T-helper 2 cell treated with Interferon-gamma antibody and Interleukin-4, amounts not matched to agents 5 μg/mL and 100 μg/mL, for 36 hours (primary cell): Measurements from ENCODE around the gene ZNF3.

Experiments used
- DNase-seq: peaks from one replicate; pipeline ENCODE4 v3.0.0; 2021; ENCODE audit warnings: low spot score
- H3K27ac Mint-ChIP-seq: one replicate; pipeline ENCODE4 v1.8.0; 2021; ENCODE audit warnings: mild to moderate bottlenecking, mixed read lengths
- H3K27me3 Mint-ChIP-seq: one replicate; pipeline ENCODE4 v1.8.0; 2021; ENCODE audit warnings: low read depth, mixed read lengths
- H3K36me3 Mint-ChIP-seq: one replicate; pipeline ENCODE4 v1.8.0; 2021; ENCODE audit warnings: low read depth, mixed read lengths
- H3K4me1 Mint-ChIP-seq: one replicate; pipeline ENCODE4 v1.8.0; 2021; ENCODE audit warnings: low read depth, mixed read lengths
- H3K4me3 Mint-ChIP-seq: one replicate; pipeline ENCODE4 v1.8.0; 2022; ENCODE audit warnings: mild to moderate bottlenecking, moderate library complexity, mixed read lengths
- H3K9me3 Mint-ChIP-seq: one replicate; pipeline ENCODE4 v1.8.0; 2021; ENCODE audit warnings: mixed read lengths

ZNF3 gene

GRCh38 chr7:100088621-100089457, 7.3 kb upstream of the ZNF3 start, which contains the start of gene COPS6:
COPS6 (plus strand) TSS chr7:100088969; CDS start chr7:100088991, 22 bp downstream.
- peak within 1 kb of the TSS; percentile 90 for H3K27ac Mint-ChIP-seq
- peaks cover 5% of the 10 kb centered on the region for H3K27me3 Mint-ChIP-seq
- H3K36me3 Mint-ChIP-seq: peaks cover 44% of the 10 kb centered on the region

DNA sequence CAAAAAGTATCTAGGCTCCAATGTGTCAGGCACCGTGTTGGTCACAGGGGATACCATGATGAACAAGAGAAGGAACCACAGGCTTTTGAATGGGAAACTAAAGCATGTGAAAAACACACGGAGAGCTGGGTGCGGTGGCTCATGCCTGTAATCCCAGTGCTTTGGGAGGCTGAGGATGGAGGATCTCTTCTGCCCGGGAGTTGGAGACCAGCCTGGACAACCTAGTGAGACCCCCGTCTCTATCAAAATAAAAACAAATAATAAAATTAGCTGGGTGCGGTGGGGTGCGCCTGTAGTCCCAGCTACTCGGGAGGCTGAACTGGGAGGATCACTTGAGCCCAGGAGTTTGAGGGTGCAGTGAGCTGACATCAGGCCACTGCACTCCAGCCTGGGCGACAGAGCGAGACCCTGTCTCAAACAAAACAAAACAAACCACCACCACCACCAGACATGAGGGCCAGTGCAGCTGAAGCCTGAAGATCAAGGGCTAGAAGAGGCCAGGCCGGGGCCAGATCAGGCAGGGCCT, 6.6 kb upstream of the ZNF3 start:
- no peaks in the 10 kb centered on the region for H3K9me3 Mint-ChIP-seq
- DNase-seq: no peak
- peak overlapping the region; percentile 90 for H3K27ac Mint-ChIP-seq
- peaks cover 5% of the 10 kb centered on the region for H3K27me3 Mint-ChIP-seq
- peak overlapping the region; percentile 94 for H3K4me3 Mint-ChIP-seq
- H3K36me3 Mint-ChIP-seq: peaks cover 37% of the 10 kb centered on the region
- peaks cover 25% of the 10 kb centered on the region for H3K4me1 Mint-ChIP-seq

More at GRCh38 chr7:100088621-100089457, 7.3 kb upstream of the ZNF3 start, which contains the start of gene COPS6:
- Mint-ChIP-seq H3K9me3 (no peaks in the 10 kb centered on the region), H3K4me3 (peak within 1 kb of the TSS; percentile 94), H3K4me1 (peaks cover 25% of the 10 kb centered on the region)
- DNase-seq: peak; percentile 87

DNA sequence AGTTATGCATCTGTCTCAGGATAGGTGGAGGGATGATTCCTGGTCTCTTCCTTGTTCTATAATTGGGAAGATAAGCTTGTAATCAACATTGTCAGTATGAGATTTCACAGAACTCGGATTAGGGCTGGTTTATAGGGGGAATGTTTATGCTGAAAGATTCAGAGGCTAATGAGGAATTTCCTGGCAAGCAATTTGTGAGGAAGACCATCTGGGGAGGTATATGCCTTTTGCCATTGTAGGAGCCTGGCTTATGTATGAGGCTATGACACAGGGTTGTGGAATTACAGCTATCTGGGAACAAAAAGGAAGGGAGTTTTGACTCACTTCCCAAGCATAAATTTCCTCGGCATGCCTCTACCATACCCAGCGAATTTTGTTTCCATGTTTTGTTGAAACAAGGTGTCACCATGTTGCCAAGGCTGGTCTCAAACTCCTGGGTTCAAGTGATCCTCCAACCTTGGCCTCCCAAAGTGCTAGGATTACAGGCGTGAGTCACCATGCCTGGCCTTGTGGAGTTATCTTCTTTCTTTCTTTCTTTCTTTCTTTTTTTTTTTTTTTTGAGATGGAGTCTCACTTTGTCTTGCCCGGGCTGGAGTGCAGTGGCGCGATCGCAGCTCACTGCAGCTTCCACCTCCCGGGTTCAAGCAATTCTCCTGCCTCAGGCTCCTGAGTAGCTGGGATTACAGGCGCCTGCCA, 5.7 kb upstream of the ZNF3 start:
- H3K27me3 Mint-ChIP-seq: peaks cover 5% of the 10 kb centered on the region
- peaks cover 27% of the 10 kb centered on the region for H3K36me3 Mint-ChIP-seq
- H3K27ac Mint-ChIP-seq: no peak overlapping the region
- H3K4me3 Mint-ChIP-seq: peak overlapping the region; percentile 52
- H3K9me3 Mint-ChIP-seq: no peaks in the 10 kb centered on the region
- H3K4me1 Mint-ChIP-seq: peaks cover 33% of the 10 kb centered on the region
- DNase-seq: no peak

DNA sequence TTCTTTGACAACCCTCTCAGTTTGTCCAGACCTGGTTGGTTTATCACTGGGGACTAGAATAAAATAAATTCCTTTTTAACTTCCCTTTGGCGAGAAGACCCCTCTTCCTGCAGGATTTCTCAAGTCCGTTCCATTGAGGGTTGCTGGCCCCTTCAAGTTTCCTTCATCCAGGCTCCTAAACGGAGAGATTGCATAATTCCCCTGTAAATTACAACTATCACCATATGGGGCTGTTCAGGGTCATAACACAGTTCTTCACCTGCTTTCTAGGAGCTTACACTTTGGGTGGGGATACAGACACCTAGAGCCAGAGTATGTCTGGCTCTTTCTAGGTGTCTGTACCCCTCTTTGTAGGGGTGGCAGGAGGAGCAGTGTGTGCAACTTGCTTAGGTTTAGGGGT, 4.0 kb upstream of the ZNF3 start:
- Mint-ChIP-seq H3K9me3 (no peaks in the 10 kb centered on the region), H3K4me1 (peaks cover 32% of the 10 kb centered on the region), H3K36me3 (peaks cover 16% of the 10 kb centered on the region), H3K4me3 (no peak overlapping the region), H3K27ac (no peak overlapping the region), H3K27me3 (peaks cover 5% of the 10 kb centered on the region)
- DNase-seq: no peak

- Mint-ChIP-seq H3K27me3 (peaks cover 5% of the 10 kb centered on the region), H3K4me1 (peaks cover 30% of the 10 kb centered on the region), H3K36me3 (peaks cover 21% of the 10 kb centered on the region), H3K9me3 (no peaks in the 10 kb centered on the region), H3K4me3 (peak overlapping the region; percentile 91), H3K27ac (peak overlapping the region; percentile 93)
- no peak for DNase-seq
These were observed 1.5 kb upstream of the ZNF3 start for GRCh38 chr7:100082978-100083377.

GRCh38 chr7:100080907-100081534, 502 bp downstream of the ZNF3 start:
- H3K9me3 Mint-ChIP-seq: peaks cover 5% of the 10 kb centered on the region
- peak overlapping the region; percentile 77 for H3K27ac Mint-ChIP-seq
- peaks cover 4% of the 10 kb centered on the region for H3K27me3 Mint-ChIP-seq
- H3K4me3 Mint-ChIP-seq: peak overlapping the region; percentile 91
- H3K36me3 Mint-ChIP-seq: peaks cover 33% of the 10 kb centered on the region
- no peak for DNase-seq
- H3K4me1 Mint-ChIP-seq: peaks cover 31% of the 10 kb centered on the region

DNA sequence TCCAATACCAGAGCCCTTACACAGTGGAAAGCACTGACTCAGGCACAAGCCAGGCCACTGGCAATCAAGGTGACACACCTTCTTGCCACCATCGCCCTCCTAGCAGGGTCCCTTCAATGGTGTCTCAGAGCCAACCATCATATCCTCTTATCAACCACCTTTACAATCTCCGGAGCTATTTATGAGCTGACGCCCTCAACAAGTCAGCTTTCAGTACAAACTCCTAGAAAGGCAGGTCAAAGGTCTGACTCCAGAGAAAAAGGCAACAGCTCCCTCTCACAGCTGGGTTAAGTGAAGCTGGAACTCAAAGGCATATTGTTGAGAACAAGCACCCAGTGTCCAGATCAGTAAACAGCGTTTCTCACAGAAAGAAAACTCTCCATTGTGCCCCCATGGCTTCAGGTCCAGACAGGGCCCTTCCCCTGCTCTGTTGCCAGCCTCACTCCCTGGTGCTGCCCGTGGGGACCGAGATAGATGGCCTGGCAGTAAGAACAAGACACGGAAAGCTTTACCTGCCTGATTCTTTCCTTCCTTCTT, 2.4 kb downstream of the ZNF3 start:
- H3K36me3 Mint-ChIP-seq: peaks cover 53% of the 10 kb centered on the region

GRCh38 chr7:100077205-100077604, 4.3 kb downstream of the ZNF3 start:
- Mint-ChIP-seq H3K36me3 (peaks cover 70% of the 10 kb centered on the region), H3K27ac (no peak overlapping the region)
- DNase-seq: no peak

More for the DNA sequence above, 2.4 kb downstream of the ZNF3 start:
- H3K4me3 Mint-ChIP-seq: peak overlapping the region; percentile 34
- no peaks in the 10 kb centered on the region for H3K27me3 Mint-ChIP-seq
- DNase-seq: no peak
- peaks cover 33% of the 10 kb centered on the region for H3K4me1 Mint-ChIP-seq
- H3K27ac Mint-ChIP-seq: no peak overlapping the region
- H3K9me3 Mint-ChIP-seq: peaks cover 15% of the 10 kb centered on the region

GRCh38 chr7:100075418-100075817, 6.1 kb downstream of the ZNF3 start:
- Mint-ChIP-seq H3K36me3 (peaks cover 83% of the 10 kb centered on the region), H3K9me3 (peaks cover 40% of the 10 kb centered on the region), H3K4me3 (no peak overlapping the region), H3K4me1 (peaks cover 17% of the 10 kb centered on the region), H3K27ac (no peak overlapping the region), H3K27me3 (no peaks in the 10 kb centered on the region)
- no peak for DNase-seq

More at GRCh38 chr7:100077205-100077604, 4.3 kb downstream of the ZNF3 start:
- no peaks in the 10 kb centered on the region for H3K27me3 Mint-ChIP-seq
- peaks cover 25% of the 10 kb centered on the region for H3K4me1 Mint-ChIP-seq
- H3K9me3 Mint-ChIP-seq: peaks cover 22% of the 10 kb centered on the region
- no peak overlapping the region for H3K4me3 Mint-ChIP-seq

GRCh38 chr7:100074841-100075240, 6.7 kb downstream of the ZNF3 start:
- Mint-ChIP-seq H3K27me3 (no peaks in the 10 kb centered on the region), H3K4me3 (no peak overlapping the region), H3K36me3 (peaks cover 85% of the 10 kb centered on the region), H3K27ac (no peak overlapping the region), H3K4me1 (peaks cover 12% of the 10 kb centered on the region), H3K9me3 (peaks cover 45% of the 10 kb centered on the region)
- no peak for DNase-seq

GRCh38 chr7:100072462-100072861, 9.1 kb downstream of the ZNF3 start:
- H3K4me3 Mint-ChIP-seq: no peak overlapping the region
- H3K4me1 Mint-ChIP-seq: peaks cover 2% of the 10 kb centered on the region
- no peak for DNase-seq
- H3K36me3 Mint-ChIP-seq: peaks cover 81% of the 10 kb centered on the region
- H3K27me3 Mint-ChIP-seq: no peaks in the 10 kb centered on the region
- H3K27ac Mint-ChIP-seq: peak overlapping the region; percentile 6
- peaks cover 45% of the 10 kb centered on the region for H3K9me3 Mint-ChIP-seq

DNA sequence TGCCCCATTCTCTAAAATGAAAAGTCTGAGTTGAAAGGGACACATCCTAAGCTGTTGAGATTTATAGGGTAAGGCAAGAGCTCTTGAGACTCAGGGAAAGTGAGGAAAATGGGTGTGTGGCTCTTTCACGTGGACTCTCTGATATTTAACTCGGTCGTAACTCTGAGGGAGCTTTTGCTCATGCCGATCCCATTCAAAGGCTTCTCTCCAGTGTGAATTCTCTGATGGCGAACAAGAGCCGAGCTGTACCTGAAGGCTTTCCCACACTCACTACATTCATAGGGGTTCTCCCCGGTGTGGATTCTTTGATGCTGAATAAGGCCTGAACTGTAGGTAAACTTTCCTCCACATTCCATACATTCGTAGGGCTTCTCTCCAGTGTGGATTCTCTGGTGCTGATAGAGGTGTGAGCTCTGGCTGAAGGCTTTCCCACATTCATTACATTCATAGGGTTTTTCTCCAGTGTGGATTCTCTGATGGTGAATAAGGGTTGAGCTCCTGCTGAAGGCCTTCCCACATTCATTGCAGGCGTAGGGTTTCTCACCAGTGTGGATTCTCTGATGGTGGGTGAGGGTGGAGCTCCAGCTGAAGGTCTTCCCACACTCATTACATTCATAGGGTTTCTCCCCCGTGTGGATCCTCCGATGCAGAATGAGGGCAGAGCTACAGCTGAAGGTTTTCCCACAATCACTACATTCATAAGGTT, 10.4 kb downstream of the ZNF3 start:
- Mint-ChIP-seq H3K27me3 (no peaks in the 10 kb centered on the region), H3K9me3 (peaks cover 42% of the 10 kb centered on the region), H3K36me3 (peaks cover 71% of the 10 kb centered on the region), H3K4me3 (no peak overlapping the region), H3K27ac (no peak overlapping the region), H3K4me1 (peaks cover 2% of the 10 kb centered on the region)
- DNase-seq: no peak

DNA sequence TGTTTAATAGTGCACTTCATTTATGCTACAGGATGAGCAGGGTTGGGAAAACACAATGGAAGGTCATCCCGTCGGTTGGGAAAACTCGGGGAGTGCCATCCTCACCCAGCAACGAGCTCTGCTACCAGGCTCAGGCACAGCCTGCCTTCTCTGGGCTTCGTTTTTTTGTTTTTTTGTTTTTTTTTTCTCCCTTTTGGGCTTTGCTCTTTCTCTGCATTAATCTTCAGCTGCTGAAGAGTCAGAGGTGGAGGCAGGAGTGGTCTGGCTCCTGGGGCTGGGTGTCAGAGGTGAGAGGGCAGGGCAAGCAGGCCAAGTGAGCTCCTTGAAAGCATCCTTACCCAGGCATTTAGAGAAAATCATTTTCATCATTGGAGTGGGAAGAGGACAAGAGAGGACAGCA, 11.5 kb downstream of the ZNF3 start:
- no peak for DNase-seq
- no peak overlapping the region for H3K4me3 Mint-ChIP-seq
- H3K27me3 Mint-ChIP-seq: no peaks in the 10 kb centered on the region
- no peaks in the 10 kb centered on the region for H3K4me1 Mint-ChIP-seq
- H3K27ac Mint-ChIP-seq: no peak overlapping the region
- H3K9me3 Mint-ChIP-seq: peaks cover 35% of the 10 kb centered on the region
- peaks cover 66% of the 10 kb centered on the region for H3K36me3 Mint-ChIP-seq
